22Rv1 (cell line): ENCODE measurements around the gene LCN12.

Experiments used
- H3K27ac ChIP-seq: fragments of 450-650 bp; 2 replicates; pipeline ENCODE4 v1.5.1; 2017
- CTCF ChIP-seq: fragments of 450-650 bp; IDR thresholded peaks from 2 replicates; pipeline ENCODE4 v1.5.1; 2017; ENCODE audit warnings: mild to moderate bottlenecking
- ZFX ChIP-seq: fragments of 450-650 bp; IDR thresholded peaks from 2 replicates; pipeline ENCODE4 v1.6.1; 2017; ENCODE audit warnings: antibody characterized with exemption, borderline replicate concordance

LCN12 gene

GRCh38 chr9:136921307-136921706 is 30.8 kb upstream of the LCN12 start:
- H3K27ac ChIP-seq, result no peak overlapping the region
- TF ChIP-seq CTCF, result no peak
- no peak for TF ChIP-seq ZFX

GRCh38 chr9:136921718-136922117 is 30.4 kb upstream of the LCN12 start:
- TF ChIP-seq ZFX, result no peak
- no peak for TF ChIP-seq CTCF
- no peak overlapping the region for H3K27ac ChIP-seq

GRCh38 chr9:136922540-136922939 is 29.5 kb upstream of the LCN12 start:
- TF ChIP-seq ZFX (no peak), CTCF (no peak)
- no peak overlapping the region for H3K27ac ChIP-seq

GRCh38 chr9:136923881-136924280 is 28.2 kb upstream of the LCN12 start:
- no peak overlapping the region for H3K27ac ChIP-seq
- TF ChIP-seq ZFX (no peak), CTCF (no peak)

- TF ChIP-seq ZFX (no peak), CTCF (0 out of 2 replicates have a peak, but pooled peaks have one; percentile 11)
These were observed 26.5 kb upstream of the LCN12 start for GRCh38 chr9:136925414-136926153.

GRCh38 chr9:136926154-136926704 is 25.8 kb upstream of the LCN12 start:
- TF ChIP-seq CTCF, result no peak
- TF ChIP-seq ZFX, result no peak
- H3K27ac ChIP-seq, result no peak overlapping the region

More at GRCh38 chr9:136925414-136926153, 26.5 kb upstream of the LCN12 start:
- no peak overlapping the region for H3K27ac ChIP-seq

- TF ChIP-seq ZFX (no peak), CTCF (no peak)
- H3K27ac ChIP-seq, result no peak overlapping the region
These were observed 25.3 kb upstream of the LCN12 start for GRCh38 chr9:136926749-136927148.
